ENCODE data around the gene UBD.

The UBD gene

GRCh38 chr6:29559524-29560287 lies at the start of gene UBD:
TSS of gene UBD (minus strand) at chr6:29559732. CDS start at chr6:29559701, 31 bp downstream.
- no peak for DNase-seq

GRCh38 chr6:29608131-29608530 lies 48.6 kb upstream of the UBD start:
- DNase-seq, result no peak

GRCh38 chr6:29603930-29604329 lies 44.4 kb upstream of the UBD start:
- no peak for DNase-seq

GRCh38 chr6:29603456-29603855 lies 43.9 kb upstream of the UBD start:
- DNase-seq, result no peak

- no peak for DNase-seq
Observed at GRCh38 chr6:29602564-29603361, 43.2 kb upstream of the UBD start.

GRCh38 chr6:29598172-29598747 lies 38.7 kb upstream of the UBD start:
- no peak for DNase-seq

GRCh38 chr6:29597184-29597583 lies 37.7 kb upstream of the UBD start:
- no peak for DNase-seq

- no peak for DNase-seq
Observed at GRCh38 chr6:29596381-29596900, 36.9 kb upstream of the UBD start.

- no peak for DNase-seq
Observed at GRCh38 chr6:29593199-29593855, 33.8 kb upstream of the UBD start.

GRCh38 chr6:29591677-29592076 lies 32.1 kb upstream of the UBD start:
- DNase-seq, result no peak

GRCh38 chr6:29590218-29590808 lies 30.8 kb upstream of the UBD start:
- DNase-seq, result no peak

- DNase-seq, result peak; percentile 50
Observed at GRCh38 chr6:29589423-29590048, 30.0 kb upstream of the UBD start.

- DNase-seq, result no peak
Observed at GRCh38 chr6:29584821-29585220, 25.3 kb upstream of the UBD start, which contains the start of gene OR2H2. TSS of gene OR2H2 (plus strand) at chr6:29585121. CDS start at chr6:29587945, 2,824 bp downstream.

GRCh38 chr6:29577544-29577943 lies 18.0 kb upstream of the UBD start:
- no peak for DNase-seq

GRCh38 chr6:29576056-29576455 lies 16.5 kb upstream of the UBD start:
- DNase-seq, result no peak

- DNase-seq, result no peak
Observed at GRCh38 chr6:29567991-29568390, 8.5 kb upstream of the UBD start.

GRCh38 chr6:29567541-29567940 lies 8.0 kb upstream of the UBD start:
- DNase-seq, result no peak

- no peak for DNase-seq
Observed at GRCh38 chr6:29566856-29567255, 7.3 kb upstream of the UBD start.

GRCh38 chr6:29564875-29565274 lies 5.3 kb upstream of the UBD start:
- DNase-seq, result no peak

GRCh38 chr6:29563435-29563965 lies 4.0 kb upstream of the UBD start:
- no peak for DNase-seq

- DNase-seq, result no peak
Observed at GRCh38 chr6:29561606-29562181, 2.2 kb upstream of the UBD start.
